DOHH2 (cell line): ENCODE results near the gene MED27.

Experiments
- EZH2phosphoT487 ChIP-seq: fragments of 200-600 bp; sonication (generic); IDR thresholded peaks from 2 replicates; pipeline ENCODE4 v1.6.1; 2017; ENCODE audit warnings: borderline replicate concordance, mild to moderate bottlenecking, antibody characterized with exemption, low read length, moderate library complexity, mixed read lengths
- TF ChIP-seq, protein P1 (sequence below): fragments of 200-600 bp; sonication (generic); IDR thresholded peaks from one replicate; pipeline ENCODE4 v1.5.1; 2014; ENCODE audit warnings: antibody characterized with exemption, mild to moderate bottlenecking, low read depth, low read length; ENCODE audit not compliant: poor library complexity, severe bottlenecking

DNA sequence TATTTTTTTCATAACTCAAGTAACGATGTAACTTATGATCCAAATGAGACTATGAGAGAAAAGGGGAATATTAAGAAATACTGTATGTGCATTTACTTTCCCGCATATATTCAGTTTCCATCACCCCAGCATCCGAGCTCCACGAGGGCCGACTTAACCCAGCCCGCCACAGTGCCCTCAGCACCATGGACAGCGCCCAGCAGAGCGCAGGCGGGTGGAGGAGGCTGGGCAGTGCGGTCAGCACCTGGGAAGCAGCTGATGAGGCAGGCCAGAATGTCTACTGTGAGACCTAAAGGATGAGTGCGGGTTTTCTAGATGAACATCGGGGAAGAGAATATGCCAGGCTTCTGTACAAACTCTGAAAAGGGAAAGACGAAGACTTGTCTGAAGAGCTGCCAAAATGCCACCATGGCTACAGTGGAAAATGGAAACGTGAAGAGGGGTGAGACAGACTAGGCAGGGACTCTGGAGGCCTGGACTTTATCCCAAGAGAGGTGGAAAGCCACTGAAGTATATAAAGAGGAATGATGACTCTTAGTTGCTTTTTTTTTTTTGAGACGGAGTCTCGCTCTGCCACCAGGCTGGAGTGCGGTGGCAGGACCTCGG is 34.5 kb upstream of the MED27 start:
- TF ChIP-seq, protein P1, sequence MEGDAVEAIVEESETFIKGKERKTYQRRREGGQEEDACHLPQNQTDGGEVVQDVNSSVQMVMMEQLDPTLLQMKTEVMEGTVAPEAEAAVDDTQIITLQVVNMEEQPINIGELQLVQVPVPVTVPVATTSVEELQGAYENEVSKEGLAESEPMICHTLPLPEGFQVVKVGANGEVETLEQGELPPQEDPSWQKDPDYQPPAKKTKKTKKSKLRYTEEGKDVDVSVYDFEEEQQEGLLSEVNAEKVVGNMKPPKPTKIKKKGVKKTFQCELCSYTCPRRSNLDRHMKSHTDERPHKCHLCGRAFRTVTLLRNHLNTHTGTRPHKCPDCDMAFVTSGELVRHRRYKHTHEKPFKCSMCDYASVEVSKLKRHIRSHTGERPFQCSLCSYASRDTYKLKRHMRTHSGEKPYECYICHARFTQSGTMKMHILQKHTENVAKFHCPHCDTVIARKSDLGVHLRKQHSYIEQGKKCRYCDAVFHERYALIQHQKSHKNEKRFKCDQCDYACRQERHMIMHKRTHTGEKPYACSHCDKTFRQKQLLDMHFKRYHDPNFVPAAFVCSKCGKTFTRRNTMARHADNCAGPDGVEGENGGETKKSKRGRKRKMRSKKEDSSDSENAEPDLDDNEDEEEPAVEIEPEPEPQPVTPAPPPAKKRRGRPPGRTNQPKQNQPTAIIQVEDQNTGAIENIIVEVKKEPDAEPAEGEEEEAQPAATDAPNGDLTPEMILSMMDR, result no peak
- no peak for TF ChIP-seq EZH2phosphoT487
